ENCODE data around the gene CLCN2. TPM values are rescaled to one million over a fixed set of nuclear protein-coding genes. Genes with fewer than 3 reads are reported as not detected.

The CLCN2 gene
- total RNA-seq, 1 donor from 2014 or later = 9.0 TPM

GRCh38 chr3:184317201-184317600 is 44.2 kb downstream of the CLCN2 start:
- peaks cover 16% of the 10 kb centered on the region for H3K36me3 Mint-ChIP-seq (ENCODE audit: low read depth, unreplicated experiment)

DNA sequence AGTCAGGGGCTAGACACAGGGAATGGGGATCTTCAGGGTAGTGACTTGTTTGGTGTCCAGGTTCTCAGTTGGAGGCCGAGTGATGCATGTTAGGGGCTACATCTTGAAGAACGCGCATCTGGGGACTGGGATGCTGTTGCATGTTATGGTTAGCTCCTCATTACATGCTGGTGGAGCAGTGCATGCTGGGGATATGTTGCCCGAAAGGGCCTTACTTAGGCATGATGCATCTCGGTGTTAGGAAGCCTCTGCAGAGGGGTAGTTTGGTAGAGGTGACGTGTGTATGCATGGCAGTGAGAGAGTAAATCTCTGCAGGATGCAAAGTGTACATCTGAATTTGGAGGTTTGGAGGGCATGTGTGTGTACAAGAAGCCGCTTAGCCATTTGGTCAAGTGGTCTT is 44.6 kb downstream of the CLCN2 start:
- Histone ChIP-seq H3K27ac (ENCODE audit: low read depth, low read length) (no peak overlapping the region), H3K4me3 (ENCODE audit: insufficient read depth, low read depth, low read length) (peak overlapping the region; percentile 97), H3K36me3 (ENCODE audit: insufficient read depth, low read length) (peaks cover 24% of the 10 kb centered on the region), H3K27me3 (ENCODE audit: insufficient read depth, low read length) (no peaks in the 10 kb centered on the region), H3K79me2 (ENCODE audit: insufficient read depth, low read length) (peaks cover 71% of the 10 kb centered on the region), H2AFZ (ENCODE audit: low read depth, low read length) (no peak overlapping the region), H3K9me3 (ENCODE audit: insufficient read depth, low read depth, low read length) (no peaks in the 10 kb centered on the region), H3K9ac (ENCODE audit: low read length) (peak overlapping the region; percentile 99), H4K20me1 (ENCODE audit: insufficient read depth, low read length) (peaks cover 66% of the 10 kb centered on the region), H3K4me1 (ENCODE audit: insufficient read depth, low read length) (peaks cover 35% of the 10 kb centered on the region), H3K4me2 (ENCODE audit: low read length) (peak overlapping the region; percentile 98)
- Mint-ChIP-seq H3K9me3 (ENCODE audit: unreplicated experiment) (no peaks in the 10 kb centered on the region), H3K27me3 (ENCODE audit: low read depth, unreplicated experiment) (no peaks in the 10 kb centered on the region), H3K4me1 (ENCODE audit: low read depth, unreplicated experiment) (peaks cover 25% of the 10 kb centered on the region), H3K4me3 (ENCODE audit: unreplicated experiment) (peak overlapping the region; percentile 91), H3K27ac (ENCODE audit: unreplicated experiment) (peak overlapping the region; percentile 60), H3K36me3 (ENCODE audit: low read depth, unreplicated experiment) (peaks cover 16% of the 10 kb centered on the region)
- FAIRE-seq (no peak), DNase-seq (ENCODE audit: low read depth) (no peak)
- TF ChIP-seq, protein P1, sequence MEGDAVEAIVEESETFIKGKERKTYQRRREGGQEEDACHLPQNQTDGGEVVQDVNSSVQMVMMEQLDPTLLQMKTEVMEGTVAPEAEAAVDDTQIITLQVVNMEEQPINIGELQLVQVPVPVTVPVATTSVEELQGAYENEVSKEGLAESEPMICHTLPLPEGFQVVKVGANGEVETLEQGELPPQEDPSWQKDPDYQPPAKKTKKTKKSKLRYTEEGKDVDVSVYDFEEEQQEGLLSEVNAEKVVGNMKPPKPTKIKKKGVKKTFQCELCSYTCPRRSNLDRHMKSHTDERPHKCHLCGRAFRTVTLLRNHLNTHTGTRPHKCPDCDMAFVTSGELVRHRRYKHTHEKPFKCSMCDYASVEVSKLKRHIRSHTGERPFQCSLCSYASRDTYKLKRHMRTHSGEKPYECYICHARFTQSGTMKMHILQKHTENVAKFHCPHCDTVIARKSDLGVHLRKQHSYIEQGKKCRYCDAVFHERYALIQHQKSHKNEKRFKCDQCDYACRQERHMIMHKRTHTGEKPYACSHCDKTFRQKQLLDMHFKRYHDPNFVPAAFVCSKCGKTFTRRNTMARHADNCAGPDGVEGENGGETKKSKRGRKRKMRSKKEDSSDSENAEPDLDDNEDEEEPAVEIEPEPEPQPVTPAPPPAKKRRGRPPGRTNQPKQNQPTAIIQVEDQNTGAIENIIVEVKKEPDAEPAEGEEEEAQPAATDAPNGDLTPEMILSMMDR (IDR thresholded peaks at IDR 0.05; ENCODE audit: insufficient read depth, low read depth, low read length) = no peak
- no peak for TF ChIP-seq EZH2 (IDR thresholded peaks at IDR 0.05; ENCODE audit: insufficient read depth, low read length)

More at GRCh38 chr3:184317201-184317600, 44.2 kb downstream of the CLCN2 start:
- FAIRE-seq (no peak), DNase-seq (ENCODE audit: low read depth) (no peak)
- Histone ChIP-seq H3K9ac (ENCODE audit: low read length) (peak overlapping the region; percentile 99), H3K4me1 (ENCODE audit: insufficient read depth, low read length) (peaks cover 35% of the 10 kb centered on the region), H3K27ac (ENCODE audit: low read depth, low read length) (no peak overlapping the region), H3K79me2 (ENCODE audit: insufficient read depth, low read length) (peaks cover 75% of the 10 kb centered on the region), H3K4me2 (ENCODE audit: low read length) (peak overlapping the region; percentile 98), H3K9me3 (ENCODE audit: insufficient read depth, low read depth, low read length) (no peaks in the 10 kb centered on the region), H2AFZ (ENCODE audit: low read depth, low read length) (no peak overlapping the region), H3K4me3 (ENCODE audit: insufficient read depth, low read depth, low read length) (peak overlapping the region; percentile 97), H3K27me3 (ENCODE audit: insufficient read depth, low read length) (no peaks in the 10 kb centered on the region), H4K20me1 (ENCODE audit: insufficient read depth, low read length) (peaks cover 70% of the 10 kb centered on the region), H3K36me3 (ENCODE audit: insufficient read depth, low read length) (peaks cover 28% of the 10 kb centered on the region)
- H3K27ac Mint-ChIP-seq (ENCODE audit: unreplicated experiment) = peak overlapping the region; percentile 19
- H3K9me3 Mint-ChIP-seq (ENCODE audit: unreplicated experiment) = no peaks in the 10 kb centered on the region
- peak overlapping the region; percentile 91 for H3K4me3 Mint-ChIP-seq (ENCODE audit: unreplicated experiment)
- H3K4me1 Mint-ChIP-seq (ENCODE audit: low read depth, unreplicated experiment) = peaks cover 25% of the 10 kb centered on the region
- H3K27me3 Mint-ChIP-seq (ENCODE audit: low read depth, unreplicated experiment) = no peaks in the 10 kb centered on the region
- TF ChIP-seq EZH2 (IDR thresholded peaks at IDR 0.05; ENCODE audit: insufficient read depth, low read length) = no peak
- TF ChIP-seq, protein P1 (IDR thresholded peaks at IDR 0.05; ENCODE audit: insufficient read depth, low read depth, low read length) = no peak

- H3K4me1 ChIP-seq (ENCODE audit: insufficient read depth, low read length) = peaks cover 35% of the 10 kb centered on the region
- peak overlapping the region; percentile 31 for H3K27ac ChIP-seq (ENCODE audit: low read depth, low read length)
- peaks cover 64% of the 10 kb centered on the region for H3K79me2 ChIP-seq (ENCODE audit: insufficient read depth, low read length)
- DNase-seq (ENCODE audit: low read depth) (no peak), FAIRE-seq (no peak)
- no peaks in the 10 kb centered on the region for H3K9me3 Mint-ChIP-seq (ENCODE audit: unreplicated experiment)
- H3K27me3 Mint-ChIP-seq (ENCODE audit: low read depth, unreplicated experiment) = no peaks in the 10 kb centered on the region
- H3K4me2 ChIP-seq (ENCODE audit: low read length) = peak overlapping the region; percentile 98
- peaks cover 25% of the 10 kb centered on the region for H3K4me1 Mint-ChIP-seq (ENCODE audit: low read depth, unreplicated experiment)
- H3K4me3 Mint-ChIP-seq (ENCODE audit: unreplicated experiment) = peak overlapping the region; percentile 91
- peaks cover 11% of the 10 kb centered on the region for H3K36me3 Mint-ChIP-seq (ENCODE audit: low read depth, unreplicated experiment)
- H3K9ac ChIP-seq (ENCODE audit: low read length) = peak overlapping the region; percentile 99
- H3K4me3 ChIP-seq (ENCODE audit: insufficient read depth, low read depth, low read length) = peak overlapping the region; percentile 97
- H4K20me1 ChIP-seq (ENCODE audit: insufficient read depth, low read length) = peaks cover 58% of the 10 kb centered on the region
- peaks cover 16% of the 10 kb centered on the region for H3K36me3 ChIP-seq (ENCODE audit: insufficient read depth, low read length)
- TF ChIP-seq EZH2 (IDR thresholded peaks at IDR 0.05; ENCODE audit: insufficient read depth, low read length) = no peak
- TF ChIP-seq, protein P1 (IDR thresholded peaks at IDR 0.05; ENCODE audit: insufficient read depth, low read depth, low read length) = no peak
- H3K27ac Mint-ChIP-seq (ENCODE audit: unreplicated experiment) = peak overlapping the region; percentile 60
- no peaks in the 10 kb centered on the region for H3K27me3 ChIP-seq (ENCODE audit: insufficient read depth, low read length)
- no peaks in the 10 kb centered on the region for H3K9me3 ChIP-seq (ENCODE audit: insufficient read depth, low read depth, low read length)
- H2AFZ ChIP-seq (ENCODE audit: low read depth, low read length) = no peak overlapping the region
Observed at GRCh38 chr3:184315871-184316661, 45.3 kb downstream of the CLCN2 start.

Measured in astrocyte (in vitro differentiated cells and primary cell).